Subcutaneous abdominal adipose tissue (tissue), 5 donors: ENCODE data around the gene BLM.

Experiments
- H3K27ac ChIP-seq: one replicate; pipeline ENCODE4 v1.7.0; 2013; ENCODE audit warnings: low read depth, mild to moderate bottlenecking, inconsistent platforms, low read length, moderate library complexity
- H3K27me3 ChIP-seq, 5 donors: one replicate each; pipeline ENCODE4 v1.7.0; 2013; ENCODE audit warnings: low read length in 5 of 5, inconsistent platforms in 1 of 5; ENCODE audit not compliant: control insufficient read depth in 5 of 5, insufficient read depth in 4 of 5
- H3K36me3 ChIP-seq, 5 donors: one replicate each; pipeline ENCODE4 v1.7.0; 2013; ENCODE audit warnings: low read length in 5 of 5; ENCODE audit not compliant: control insufficient read depth in 5 of 5, insufficient read depth in 5 of 5
- H3K4me1 ChIP-seq, 5 donors: one replicate each; pipeline ENCODE4 v1.7.0; 2013; ENCODE audit warnings: low read length in 5 of 5, mild to moderate bottlenecking in 3 of 5, moderate library complexity in 1 of 5; ENCODE audit not compliant: control insufficient read depth in 5 of 5, insufficient read depth in 5 of 5
- H3K4me3 ChIP-seq, 5 donors: one replicate each; pipeline ENCODE4 v1.7.0; 2013; ENCODE audit warnings: low read length in 5 of 5, low read depth in 1 of 5
- H3K9ac ChIP-seq, 5 donors: one replicate each; pipeline ENCODE4 v1.7.0; 2013; ENCODE audit warnings: low read length in 5 of 5, mild to moderate bottlenecking in 4 of 5, moderate library complexity in 3 of 5
- H3K9me3 ChIP-seq, 5 donors: one replicate each; pipeline ENCODE4 v1.7.0; 2013; ENCODE audit warnings: low read length in 5 of 5; ENCODE audit not compliant: control insufficient read depth in 5 of 5
- donor health status: healthy.
- donor health status: healthy.
- donor health status: healthy.
- donor health status: healthy.
- donor health status: healthy.

The BLM gene

GRCh38 chr15:90801803-90802202 is 84.7 kb downstream of the BLM start:
- H3K9me3 ChIP-seq, result no peaks in the 10 kb centered on the region
- H3K4me1 ChIP-seq, result no peaks in the 10 kb centered on the region
- H3K27me3 ChIP-seq, result no peaks in the 10 kb centered on the region
- H3K4me3 ChIP-seq, result no peak overlapping the region
- no peak overlapping the region for H3K9ac ChIP-seq
- H3K36me3 ChIP-seq, result no peaks in the 10 kb centered on the region
- H3K27ac ChIP-seq, result no peak overlapping the region

GRCh38 chr15:90807074-90807785 is 90.1 kb downstream of the BLM start:
- Histone ChIP-seq H3K4me1 (peaks cover 0 to 8% (median 0%) of the 10 kb centered on the region in 5 donors), H3K27me3 (no peaks in the 10 kb centered on the region), H3K36me3 (no peaks in the 10 kb centered on the region), H3K9me3 (no peaks in the 10 kb centered on the region), H3K27ac (no peak overlapping the region), H3K9ac (no peak overlapping the region), H3K4me3 (no peak overlapping the region)

- Histone ChIP-seq H3K4me1 (peaks cover 0 to 8% (median 0%) of the 10 kb centered on the region in 5 donors), H3K27me3 (no peaks in the 10 kb centered on the region), H3K4me3 (no peak overlapping the region), H3K36me3 (no peaks in the 10 kb centered on the region), H3K27ac (no peak overlapping the region), H3K9me3 (no peaks in the 10 kb centered on the region), H3K9ac (no peak overlapping the region)
Observed at GRCh38 chr15:90807786-90808086, 90.6 kb downstream of the BLM start.

- H3K4me3 ChIP-seq, result no peak overlapping the region
- no peaks in the 10 kb centered on the region for H3K27me3 ChIP-seq
- no peaks in the 10 kb centered on the region for H3K36me3 ChIP-seq
- no peaks in the 10 kb centered on the region for H3K9me3 ChIP-seq
- H3K9ac ChIP-seq, result no peak overlapping the region
- peaks cover 0 to 8% (median 0%) of the 10 kb centered on the region in 5 donors for H3K4me1 ChIP-seq
- no peak overlapping the region for H3K27ac ChIP-seq
Observed at GRCh38 chr15:90808517-90809235, 91.5 kb downstream of the BLM start.

- peaks cover 0 to 8% (median 0%) of the 10 kb centered on the region in 5 donors for H3K4me1 ChIP-seq
- no peak overlapping the region for H3K27ac ChIP-seq
Observed at GRCh38 chr15:90809536-90809935, 92.4 kb downstream of the BLM start.

GRCh38 chr15:90810354-90810753 is 93.2 kb downstream of the BLM start:
- no peak overlapping the region for H3K4me3 ChIP-seq
- H3K9ac ChIP-seq, result no peak overlapping the region
- no peaks in the 10 kb centered on the region for H3K27me3 ChIP-seq
- no peak overlapping the region for H3K27ac ChIP-seq
- H3K9me3 ChIP-seq, result no peaks in the 10 kb centered on the region
- no peaks in the 10 kb centered on the region for H3K36me3 ChIP-seq
- H3K4me1 ChIP-seq, result peaks cover 0 to 8% (median 0%) of the 10 kb centered on the region in 5 donors

More at GRCh38 chr15:90809536-90809935, 92.4 kb downstream of the BLM start:
- H3K27me3 ChIP-seq, result no peaks in the 10 kb centered on the region
- no peak overlapping the region for H3K9ac ChIP-seq
- no peaks in the 10 kb centered on the region for H3K36me3 ChIP-seq
- no peak overlapping the region for H3K4me3 ChIP-seq
- H3K9me3 ChIP-seq, result no peaks in the 10 kb centered on the region

- H3K9ac ChIP-seq, result no peak overlapping the region
- no peak overlapping the region for H3K27ac ChIP-seq
- no peaks in the 10 kb centered on the region for H3K9me3 ChIP-seq
- no peaks in the 10 kb centered on the region for H3K27me3 ChIP-seq
- H3K36me3 ChIP-seq, result no peaks in the 10 kb centered on the region
- no peak overlapping the region for H3K4me3 ChIP-seq
- peaks cover 0 to 8% (median 0%) of the 10 kb centered on the region in 5 donors for H3K4me1 ChIP-seq
Observed at GRCh38 chr15:90812171-90812957, 95.2 kb downstream of the BLM start.

GRCh38 chr15:90812958-90813265 is 95.8 kb downstream of the BLM start:
- no peak overlapping the region for H3K9ac ChIP-seq
- no peaks in the 10 kb centered on the region for H3K9me3 ChIP-seq
- H3K4me1 ChIP-seq, result peaks cover 0 to 8% (median 0%) of the 10 kb centered on the region in 5 donors
- no peak overlapping the region for H3K4me3 ChIP-seq
- no peaks in the 10 kb centered on the region for H3K36me3 ChIP-seq
- no peak overlapping the region for H3K27ac ChIP-seq
- no peaks in the 10 kb centered on the region for H3K27me3 ChIP-seq

GRCh38 chr15:90813796-90814190 is 96.6 kb downstream of the BLM start:
- peaks cover 0 to 6% (median 0%) of the 10 kb centered on the region in 5 donors for H3K4me1 ChIP-seq

More at GRCh38 chr15:90813796-90814190, 96.6 kb downstream of the BLM start:
- H3K36me3 ChIP-seq, result no peaks in the 10 kb centered on the region
- no peaks in the 10 kb centered on the region for H3K9me3 ChIP-seq
- H3K27me3 ChIP-seq, result peaks cover 0 to under 1% (median 0%) of the 10 kb centered on the region in 5 donors
- no peak overlapping the region for H3K4me3 ChIP-seq
- no peak overlapping the region for H3K27ac ChIP-seq
- H3K9ac ChIP-seq, result no peak overlapping the region
